ENCODE measurements around the gene CPLX3.

- TF ChIP-seq CTCF (IDR thresholded peaks at IDR 0.05) (no peak), EP300 (IDR thresholded peaks at IDR 0.05) (no peak), POLR2A (IDR thresholded peaks at IDR 0.05) (peak in 1 of 4 donors; percentile 16), POLR2AphosphoS5 (IDR thresholded peaks at IDR 0.05) (peak in 1 of 2 donors; percentile 19)
Observed at GRCh38 chr15:74790080-74790916, 36.1 kb upstream of the CPLX3 start.

Data from upper lobe of left lung (tissue), 4 donors.